Transverse colon (tissue), 1 donor: Measurements from ENCODE around the gene MGAT5.

ENCODE experiments used
- EP300 ChIP-seq: sonication (generic); formaldehyde crosslinking; IDR thresholded peaks from one replicate; pipeline ENCODE4 v1.6.1; 2017; ENCODE audit warnings: antibody characterized with exemption, low read depth
- POLR2A ChIP-seq: fragments of 450-650 bp; IDR thresholded peaks from one replicate; pipeline ENCODE4 v1.6.1; 2016; ENCODE audit warnings: antibody characterized with exemption, mild to moderate bottlenecking, moderate library complexity

GRCh38 chr2:134244086-134244485, 9.8 kb upstream of the MGAT5 start:
- TF ChIP-seq EP300: no peak
- TF ChIP-seq POLR2A: no peak
